HCT116 (cell line): ENCODE results near the gene USP31. TPM values are rescaled to one million over a fixed set of nuclear protein-coding genes. Genes with fewer than 3 reads are reported as not detected.
A peak's percentile ranks its signal among the peaks of the same experiment; 100 is the strongest.

Experiments
- ATAC-seq: fragments of 200-7000 bp; cut with Tn5 transposase; 2 replicates; pipeline ENCODE4 v1.9.1; 2020; ENCODE audit warnings: mild to moderate bottlenecking, moderate library complexity
- BruUV-seq: library from RNA; stranded (reverse); fragments of 400-500 nt; replicated peaks from 2 replicates; lab custom pipeline; 2021; lab: Mats Ljungman, UMichigan
- CTCF ChIA-PET: fragments of 300-600 bp; sonication (Branson Sonifier 250); formaldehyde crosslinking; loops from one replicate; lab custom pipeline; 2021; ENCODE audit warnings: antibody characterized with exemption; lab: Charles Lee
- POLR2A ChIA-PET: fragments of 300-600, 350-600 bp; sonication (Branson Sonifier 250); formaldehyde crosslinking; loops from one replicate; lab custom pipeline; 2021; ENCODE audit warnings: antibody characterized with exemption; lab: Charles Lee
- RAD21 ChIA-PET, 2 experiments: fragments of 300-600 bp; sonication (Branson Sonifier 250); formaldehyde crosslinking; loops; one replicate each; lab custom pipeline; 2023; ENCODE audit warnings: low total read pairs in 2 of 2; ENCODE audit not compliant: uncharacterized antibody in 2 of 2, unreplicated experiment in 2 of 2, low non-redundant PET in 1 of 2; lab: Charles Lee
- DNase-seq: peaks from one replicate; pipeline ENCODE4 v3.0.0-alpha.2; 2010; ENCODE audit warnings: low read depth, low spot score
- H2AFZ ChIP-seq: fragments of 200-600 bp; shearing (Covaris generic), sonication (generic); 2 replicates; pipeline ENCODE4 v1.6.1; 2017; ENCODE audit warnings: low read depth, mixed run types, mixed read lengths, antibody characterized with exemption, low read length; ENCODE audit not compliant: poor library complexity, severe bottlenecking
- H3K27ac ChIP-seq: 2 replicates; pipeline ENCODE4 v1.5.1; 2012; ENCODE audit warnings: low read depth, low read length
- H3K27me3 ChIP-seq: fragments of 200-600 bp; sonication (generic); 2 replicates; pipeline ENCODE4 v1.6.1; 2016; ENCODE audit warnings: mixed run types, low read length, mixed read lengths; ENCODE audit not compliant: insufficient read depth
- H3K36me3 ChIP-seq, 2 experiments: fragments of 200-500 bp in 1 of 2; fragments of 200-600 bp in 1 of 2; sonication (Bioruptor generic) in 1 of 2; sonication (generic) in 1 of 2; 2 replicates each; pipeline versions ENCODE4 v1.5.1 to v1.6.1; 2014 to 2016; ENCODE audit warnings: low read length in 2 of 2, inconsistent platforms in 1 of 2, mixed read lengths in 1 of 2, mixed run types in 1 of 2; ENCODE audit not compliant: insufficient read depth in 2 of 2, control insufficient read depth in 1 of 2
- H3K4me1 ChIP-seq, 2 experiments: fragments of 200-600 bp in 1 of 2; sonication (generic) in 1 of 2; 2 replicates each; pipeline versions ENCODE4 v1.5.1 to v1.6.1; 2012 to 2017; ENCODE audit warnings: low read length in 2 of 2, inconsistent platforms in 1 of 2, mild to moderate bottlenecking in 1 of 2, mixed read lengths in 1 of 2, mixed run types in 1 of 2, moderate library complexity in 1 of 2; ENCODE audit not compliant: insufficient read depth in 2 of 2, control insufficient read depth in 1 of 2
- H3K4me2 ChIP-seq: fragments of 200-600 bp; sonication (generic); 2 replicates; pipeline ENCODE4 v1.6.1; 2017; ENCODE audit warnings: mixed run types, low read length, mixed read lengths
- H3K4me3 ChIP-seq, 2 experiments: fragments of 200-600 bp in 1 of 2; sonication (generic) in 1 of 2; replicated peaks in 1 of 2; 2 replicates each; pipeline ENCODE4 v1.5.1; 2011 to 2016; ENCODE audit warnings: low read length in 2 of 2, control low read depth in 1 of 2, low read depth in 1 of 2, mild to moderate bottlenecking in 1 of 2, mixed read lengths in 1 of 2, mixed run types in 1 of 2
- H3K79me2 ChIP-seq: fragments of 200-600 bp; sonication (generic); 2 replicates; pipeline ENCODE4 v1.6.1; 2017; ENCODE audit warnings: mild to moderate bottlenecking, mixed run types, low read length, moderate library complexity, mixed read lengths; ENCODE audit not compliant: insufficient read depth
- H3K9ac ChIP-seq: fragments of 200-600 bp; sonication (generic); 2 replicates; pipeline ENCODE4 v1.6.1; 2016; ENCODE audit warnings: low read length, mixed read lengths
- H3K9me2 ChIP-seq: fragments of 200-600 bp; sonication (generic), shearing (Covaris generic); 2 replicates; pipeline ENCODE4 v1.6.1; 2017; ENCODE audit warnings: mixed run types, mild to moderate bottlenecking, moderate library complexity; ENCODE audit not compliant: insufficient read depth
- H3K9me3 ChIP-seq, 2 experiments: fragments of 200-500 bp in 1 of 2; fragments of 200-600 bp in 1 of 2; sonication (Bioruptor generic) in 1 of 2; sonication (generic) in 1 of 2; 2 replicates each; pipeline ENCODE4 v1.6.1; 2014 to 2017; ENCODE audit warnings: low read length in 2 of 2, mixed read lengths in 2 of 2, inconsistent platforms in 1 of 2, low read depth in 1 of 2, mild to moderate bottlenecking in 1 of 2, mixed run types in 1 of 2, moderate library complexity in 1 of 2; ENCODE audit not compliant: control insufficient read depth in 1 of 2, insufficient read depth in 1 of 2
- H4K20me1 ChIP-seq: fragments of 200-600 bp; sonication (generic), shearing (Covaris generic); 2 replicates; pipeline ENCODE4 v1.6.1; 2017; ENCODE audit warnings: mixed run types, mild to moderate bottlenecking, moderate library complexity; ENCODE audit not compliant: insufficient read depth
- CEBPB ChIP-seq: IDR thresholded peaks from 2 replicates; pipeline ENCODE4 v1.6.1; 2012; ENCODE audit warnings: low read depth
- CTCF ChIP-seq, 3 experiments: fragments of 200-600 bp in 1 of 3; sonication (generic) in 1 of 3; IDR thresholded peaks in 2 of 3; conservative IDR thresholded peaks in 1 of 3; 2 replicates each; pipeline ENCODE4 v1.5.1; 2012 to 2017; ENCODE audit warnings: low read depth in 2 of 3, low read length in 2 of 3, antibody characterized with exemption in 1 of 3, borderline replicate concordance in 1 of 3, control low read depth in 1 of 3, mild to moderate bottlenecking in 1 of 3, mixed read lengths in 1 of 3, mixed run types in 1 of 3, moderate library complexity in 1 of 3; ENCODE audit not compliant: insufficient read depth in 1 of 3
- REST ChIP-seq: IDR thresholded peaks from 2 replicates; pipeline ENCODE4 v1.6.1; 2012; ENCODE audit warnings: low read depth
- intact Hi-C: fragments of 100-400 bp; cut with micrococcal nuclease; formaldehyde crosslinking; loops from 2 replicates; pipeline ENCODE4 v1.10.0; 2022
- total RNA-seq: library from RNA; stranded (reverse); gene quantifications from one replicate; pipeline ENCODE4 v1.2.1, GENCODE V29; 2021; ENCODE audit not compliant: unreplicated experiment

Gene USP31
- total RNA-seq, 1 experiment from 2014 or later, result 12.2 TPM

GRCh38 chr16:23174622-23175021, 25.4 kb upstream of the USP31 start:
- Histone ChIP-seq H3K9me2 (no peaks in the 10 kb centered on the region), H3K9me3 (no peaks in the 10 kb centered on the region), H3K9ac (no peak overlapping the region), H3K79me2 (no peaks in the 10 kb centered on the region), H3K27ac (no peak overlapping the region), H4K20me1 (no peaks in the 10 kb centered on the region), H2AFZ (no peak overlapping the region), H3K27me3 (peaks cover 52% of the 10 kb centered on the region), H3K4me2 (no peak overlapping the region), H3K4me3 (no peak overlapping the region), H3K4me1 (no peaks in the 10 kb centered on the region), H3K36me3 (no peaks in the 10 kb centered on the region)
- intact Hi-C loops, result no loop called here
- no peak for DNase-seq
- ChIA-PET POLR2A (no interaction called here), CTCF (interaction anchor here (1.0 kb wide), 1 partner anchor 261 kb away, joined by 5 read pairs; no protein-coding TSS in a partner anchor), RAD21 (no interaction called here)
- no peak for ATAC-seq
- BruUV-seq, result no TSS peak
- TF ChIP-seq REST, result peak; percentile 69
- no peak for TF ChIP-seq CEBPB
- no peak for TF ChIP-seq CTCF (IDR thresholded peaks at IDR 0.05 in 2 of 3, conservative IDR thresholded peaks at IDR 0.05 in 1 of 3; ENCODE audit: borderline replicate concordance in 1 of 3, insufficient read depth in 1 of 3, low read depth in 2 of 3, low read length in 2 of 3)
